ENCODE measurements around the gene SLC38A2.

Gene SLC38A2

GRCh38 chr12:46410495-46410894 is 37.9 kb upstream of the SLC38A2 start:
- Histone ChIP-seq H3K4me2 (ENCODE audit: low read depth, low read length, poor library complexity, severe bottlenecking) (no peak overlapping the region), H3K4me1 (ENCODE audit: insufficient read depth, low read length, poor library complexity, severe bottlenecking) (peaks cover 15% of the 10 kb centered on the region), H3K9me2 (replicated peaks; ENCODE audit: low read depth, low read length) (no peaks in the 10 kb centered on the region), H3F3A (ENCODE audit: low read depth) (no peaks in the 10 kb centered on the region), H3K9me3 (ENCODE audit: insufficient read depth, low read depth, low read length) (no peaks in the 10 kb centered on the region), H2AFZ (ENCODE audit: low read length) (no peak overlapping the region), H3K27me3 (ENCODE audit: insufficient read depth, low read length, poor library complexity, severe bottlenecking) (no peaks in the 10 kb centered on the region), H3K4me3 (ENCODE audit: low read length, poor library complexity, severe bottlenecking) (no peak overlapping the region), H3K36me3 (ENCODE audit: insufficient read depth, low read length) (no peaks in the 10 kb centered on the region), H3K79me2 (ENCODE audit: insufficient read depth, low read length) (no peaks in the 10 kb centered on the region), H4K20me1 (ENCODE audit: insufficient read depth, low read length, poor library complexity, severe bottlenecking) (no peaks in the 10 kb centered on the region), H3K9ac (ENCODE audit: low read depth, low read length, poor library complexity, severe bottlenecking) (no peak overlapping the region)
- TF ChIP-seq CTCF (conservative IDR thresholded peaks at IDR 0.05; ENCODE audit: low read length) (no peak), EZH2phosphoT487 (IDR thresholded peaks at IDR 0.05; ENCODE audit: borderline replicate concordance) (no peak)

GRCh38 chr12:46409974-46410373 is 37.4 kb upstream of the SLC38A2 start:
- Histone ChIP-seq H3K9me3 (ENCODE audit: insufficient read depth, low read depth, low read length) (no peaks in the 10 kb centered on the region), H2AFZ (ENCODE audit: low read length) (no peak overlapping the region), H3K9me2 (replicated peaks; ENCODE audit: low read depth, low read length) (no peaks in the 10 kb centered on the region), H3K27me3 (ENCODE audit: insufficient read depth, low read length, poor library complexity, severe bottlenecking) (no peaks in the 10 kb centered on the region), H3K79me2 (ENCODE audit: insufficient read depth, low read length) (no peaks in the 10 kb centered on the region), H3K9ac (ENCODE audit: low read depth, low read length, poor library complexity, severe bottlenecking) (no peak overlapping the region), H3K4me2 (ENCODE audit: low read depth, low read length, poor library complexity, severe bottlenecking) (no peak overlapping the region), H3K36me3 (ENCODE audit: insufficient read depth, low read length) (no peaks in the 10 kb centered on the region), H3F3A (ENCODE audit: low read depth) (no peaks in the 10 kb centered on the region), H3K4me3 (ENCODE audit: low read length, poor library complexity, severe bottlenecking) (no peak overlapping the region), H3K4me1 (ENCODE audit: insufficient read depth, low read length, poor library complexity, severe bottlenecking) (peaks cover 17% of the 10 kb centered on the region), H4K20me1 (ENCODE audit: insufficient read depth, low read length, poor library complexity, severe bottlenecking) (no peaks in the 10 kb centered on the region)
- TF ChIP-seq EZH2phosphoT487 (IDR thresholded peaks at IDR 0.05; ENCODE audit: borderline replicate concordance) (no peak), CTCF (conservative IDR thresholded peaks at IDR 0.05; ENCODE audit: low read length) (no peak)

- no peaks in the 10 kb centered on the region for H3K9me2 ChIP-seq (replicated peaks; ENCODE audit: low read depth, low read length)
These were observed 36.8 kb upstream of the SLC38A2 start for GRCh38 chr12:46409342-46409741.

More at GRCh38 chr12:46409342-46409741, 36.8 kb upstream of the SLC38A2 start:
- no peaks in the 10 kb centered on the region for H3F3A ChIP-seq (ENCODE audit: low read depth)
- TF ChIP-seq CTCF (conservative IDR thresholded peaks at IDR 0.05; ENCODE audit: low read length) (no peak), EZH2phosphoT487 (IDR thresholded peaks at IDR 0.05; ENCODE audit: borderline replicate concordance) (no peak)
- H2AFZ ChIP-seq (ENCODE audit: low read length): no peak overlapping the region
- H3K27me3 ChIP-seq (ENCODE audit: insufficient read depth, low read length, poor library complexity, severe bottlenecking): no peaks in the 10 kb centered on the region
- H3K9me3 ChIP-seq (ENCODE audit: insufficient read depth, low read depth, low read length): no peaks in the 10 kb centered on the region
- no peak overlapping the region for H3K4me3 ChIP-seq (ENCODE audit: low read length, poor library complexity, severe bottlenecking)
- H3K4me2 ChIP-seq (ENCODE audit: low read depth, low read length, poor library complexity, severe bottlenecking): no peak overlapping the region
- no peaks in the 10 kb centered on the region for H4K20me1 ChIP-seq (ENCODE audit: insufficient read depth, low read length, poor library complexity, severe bottlenecking)
- H3K9ac ChIP-seq (ENCODE audit: low read depth, low read length, poor library complexity, severe bottlenecking): no peak overlapping the region
- no peaks in the 10 kb centered on the region for H3K36me3 ChIP-seq (ENCODE audit: insufficient read depth, low read length)
- no peaks in the 10 kb centered on the region for H3K79me2 ChIP-seq (ENCODE audit: insufficient read depth, low read length)
- peaks cover 24% of the 10 kb centered on the region for H3K4me1 ChIP-seq (ENCODE audit: insufficient read depth, low read length, poor library complexity, severe bottlenecking)
